GM21390 (cell line): ENCODE measurements around the gene PPM1N.

Source experiments
- ATAC-seq: cut with Tn5 transposase; IDR thresholded peaks from one replicate; pipeline ENCODE4 v1.9.1; 2021; ENCODE audit not compliant: unreplicated experiment

Gene PPM1N

GRCh38 chr19:45489216-45489855, 8.9 kb upstream of the PPM1N start:
- no peak for ATAC-seq

DNA sequence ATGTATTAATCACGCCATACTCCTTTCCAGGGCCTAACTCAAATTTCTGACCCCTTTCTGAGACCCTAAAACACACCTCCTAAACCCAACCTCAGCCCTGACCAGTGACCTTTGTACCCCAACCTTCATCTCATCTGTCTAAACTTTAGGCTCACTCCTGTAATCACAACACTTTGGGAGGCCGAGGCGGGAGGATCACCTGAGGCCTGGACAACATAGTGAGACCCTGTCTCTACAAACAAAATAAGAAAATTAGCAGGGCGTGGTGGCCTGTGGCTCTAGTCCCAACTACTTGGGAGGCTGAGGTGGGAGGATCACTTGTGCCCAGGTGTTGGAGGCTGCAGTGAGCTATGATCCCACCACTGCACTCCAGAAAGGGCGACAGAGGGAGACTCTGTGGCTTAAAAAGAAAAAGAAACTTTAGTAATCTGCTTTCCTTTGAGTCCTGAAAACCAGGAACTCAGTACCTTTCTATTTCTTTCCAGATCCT, 6.1 kb upstream of the PPM1N start:
- ATAC-seq: no peak

DNA sequence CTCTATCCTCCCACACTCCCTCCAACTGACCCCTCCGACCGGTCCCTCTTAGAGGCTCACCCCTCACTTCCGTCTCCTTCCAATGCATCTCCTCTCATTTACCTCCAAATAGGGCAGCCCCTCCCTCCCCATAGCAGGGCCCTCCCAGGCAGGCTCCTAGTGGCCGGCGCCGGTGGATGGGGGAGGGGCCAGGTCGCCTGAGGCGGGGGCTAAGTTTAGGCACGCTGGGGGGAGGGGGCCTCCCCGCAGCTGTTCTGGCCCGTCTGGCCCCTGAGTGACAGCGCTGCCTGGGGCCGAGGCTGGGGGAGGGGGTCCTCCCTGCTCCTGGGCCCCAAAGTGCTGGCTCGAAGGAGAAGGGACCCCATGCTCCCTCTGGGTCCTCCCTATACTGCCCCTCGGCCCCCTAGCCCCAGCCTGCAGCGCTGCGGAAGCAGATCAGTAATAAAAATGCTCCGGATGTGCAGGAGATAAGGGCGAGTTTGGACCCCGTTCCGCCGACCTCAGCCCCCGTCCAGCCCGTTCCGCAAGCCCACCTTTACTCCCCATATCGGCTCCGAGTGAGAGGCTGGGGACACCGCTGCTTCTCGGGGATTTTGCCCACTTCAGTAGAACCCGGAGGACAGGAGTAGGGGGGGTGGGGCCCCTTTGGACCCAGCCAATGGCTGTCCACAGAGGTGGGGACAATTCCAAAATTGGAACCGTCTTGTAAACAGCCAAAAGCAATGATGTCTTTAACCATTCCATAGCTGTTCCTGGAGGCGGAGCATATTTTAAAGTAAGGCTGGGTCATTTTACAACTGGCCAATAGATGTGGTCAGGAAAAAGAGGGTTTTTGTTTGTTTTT, 5.4 kb upstream of the PPM1N start:
- no peak for ATAC-seq

- no peak for ATAC-seq
These were observed 3.9 kb upstream of the PPM1N start for GRCh38 chr19:45494261-45494916.

DNA sequence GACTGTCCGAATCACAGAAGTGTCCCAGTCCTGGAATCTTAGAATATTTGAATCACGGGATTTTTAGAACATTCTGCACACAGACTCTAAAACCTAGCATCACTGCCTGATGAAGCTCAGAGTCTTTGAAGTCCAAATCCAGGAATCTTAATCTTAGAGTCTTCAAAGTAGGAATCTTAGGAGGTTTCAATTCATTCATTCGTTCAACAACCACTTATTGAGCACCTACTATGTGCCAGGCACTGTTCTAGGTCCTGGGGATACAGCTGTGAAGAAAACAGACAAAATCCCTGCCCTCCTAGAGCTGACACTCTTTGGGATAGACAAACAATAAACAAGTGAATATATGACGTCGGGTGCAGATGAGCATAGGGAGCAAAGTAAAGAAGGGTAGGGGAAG, 3.1 kb upstream of the PPM1N start:
- ATAC-seq: no peak

DNA sequence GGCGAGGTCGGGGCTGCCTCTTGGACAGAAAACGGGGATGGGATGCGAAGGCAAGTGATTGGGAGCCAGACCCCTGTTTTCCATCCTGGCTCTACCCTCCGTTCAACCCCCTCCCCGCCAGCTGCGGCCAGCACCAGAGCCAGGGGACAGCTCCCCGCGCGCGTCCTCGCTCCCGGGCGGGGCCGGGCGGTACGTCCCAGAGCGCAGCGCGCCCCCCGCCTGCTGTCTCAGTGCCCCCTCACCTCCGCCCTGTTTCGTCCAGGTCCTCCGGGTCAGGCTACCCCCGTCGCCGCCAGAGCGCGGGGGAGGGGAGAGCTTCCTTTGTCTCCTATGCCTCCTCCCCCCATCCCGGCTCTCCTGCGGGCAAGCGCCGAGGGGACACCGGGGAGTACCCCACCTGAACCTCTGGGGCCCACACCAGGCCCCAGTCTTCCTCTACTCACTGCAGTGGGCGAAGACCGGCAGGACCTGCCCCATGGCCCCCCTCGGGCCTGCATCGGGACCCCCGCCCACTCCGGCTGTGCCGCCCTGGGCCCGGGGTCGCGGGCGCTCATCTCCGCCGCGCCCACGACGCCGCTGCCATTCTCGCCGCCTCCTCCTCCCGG, 1.8 kb upstream of the PPM1N start:
- ATAC-seq: no peak

DNA sequence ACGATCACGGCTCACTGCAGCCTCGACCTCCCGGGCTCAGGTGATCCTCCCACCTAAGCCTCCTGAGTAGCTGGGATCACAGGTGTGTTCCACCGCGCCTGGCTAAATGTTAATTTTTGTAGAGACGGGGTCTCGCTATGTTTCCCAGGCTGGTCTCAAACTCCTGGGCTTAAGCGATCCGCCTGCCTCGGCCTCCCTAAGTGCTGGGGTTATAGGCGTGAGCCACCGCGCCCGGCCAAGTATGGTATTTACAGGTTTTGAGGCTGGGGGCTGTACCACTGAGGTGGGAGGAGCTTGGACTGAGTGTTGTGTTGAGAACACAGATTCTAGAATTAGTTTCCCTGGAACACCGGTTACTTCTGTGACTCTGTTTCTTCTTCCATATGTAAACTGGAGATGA, 452 bp upstream of the PPM1N start:
- ATAC-seq: no peak

GRCh38 chr19:45499196-45500180, 1.2 kb downstream of the PPM1N start:
- ATAC-seq: no peak

DNA sequence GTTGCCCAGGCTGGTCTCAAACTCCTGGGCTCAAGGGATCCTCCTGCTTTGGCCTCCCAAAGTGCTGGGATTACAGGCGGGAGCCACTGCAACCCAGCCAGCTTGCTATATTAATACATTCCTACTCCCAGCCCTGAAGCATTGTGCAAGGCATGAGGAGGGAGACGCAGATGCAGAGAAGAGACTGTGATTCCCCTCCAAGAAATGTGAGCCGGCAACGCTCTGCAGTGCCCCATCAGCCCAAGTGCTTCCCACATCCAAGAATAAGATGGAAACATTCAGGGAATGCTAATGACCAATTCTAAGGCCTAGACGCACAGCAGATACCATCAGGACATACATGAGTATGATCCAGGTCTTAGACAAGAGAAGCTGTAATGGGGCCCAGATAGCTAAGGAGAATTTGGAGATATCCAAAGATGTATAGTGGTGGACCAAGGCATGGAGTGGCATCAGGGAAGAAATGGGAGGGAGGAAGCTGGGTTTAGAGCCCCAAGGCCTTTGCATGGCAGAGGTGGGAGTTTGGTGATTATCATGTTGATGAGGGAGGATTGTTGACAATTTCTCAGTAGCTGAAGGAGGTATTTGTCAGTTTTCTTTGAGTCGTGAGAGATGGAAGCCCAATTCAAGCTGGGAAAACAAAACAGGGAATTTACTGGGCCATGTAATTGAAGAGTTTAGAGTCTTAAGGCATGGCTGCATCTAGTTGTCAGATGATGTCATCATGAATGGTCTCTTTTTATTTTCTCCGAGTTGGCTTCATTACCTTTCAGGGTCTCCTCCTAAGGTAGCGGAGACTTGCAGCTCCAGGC, 2.9 kb downstream of the PPM1N start:
- no peak for ATAC-seq

DNA sequence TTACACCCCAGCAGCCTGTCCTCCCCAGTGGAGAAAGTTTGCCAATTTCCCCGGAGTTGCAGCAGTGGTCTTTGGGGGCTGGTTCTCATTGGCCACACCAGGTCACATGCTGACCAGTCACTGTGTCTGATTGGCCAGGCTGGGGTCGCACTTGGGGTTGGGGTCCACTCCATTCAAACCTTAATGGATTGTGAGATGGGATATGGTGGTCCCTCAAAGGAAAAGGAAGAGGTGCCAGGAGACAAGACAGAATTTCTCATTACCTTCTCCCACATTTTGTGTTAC, 3.4 kb downstream of the PPM1N start:
- ATAC-seq: no peak

DNA sequence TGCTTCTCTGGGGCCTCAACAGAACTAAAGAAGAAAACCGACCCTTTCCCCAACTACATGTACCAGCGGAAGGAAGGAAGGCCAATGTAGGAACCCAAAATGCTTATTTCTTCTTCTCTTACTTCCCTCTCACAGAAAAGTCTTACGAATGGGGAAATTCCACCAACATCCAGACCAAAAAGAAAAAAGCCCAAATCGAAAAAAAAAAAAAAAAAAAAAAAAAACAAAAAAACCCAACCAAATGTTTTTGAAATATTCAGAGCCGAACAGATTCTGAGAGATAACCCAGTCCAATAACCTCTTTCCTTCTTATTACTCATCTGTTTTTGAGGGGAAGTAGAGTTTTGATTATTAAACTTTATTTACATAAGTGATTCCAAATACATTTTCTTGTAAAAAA, 3.9 kb downstream of the PPM1N start:
- no peak for ATAC-seq

- ATAC-seq: no peak
These were observed 5.7 kb downstream of the PPM1N start for GRCh38 chr19:45503909-45504308.

DNA sequence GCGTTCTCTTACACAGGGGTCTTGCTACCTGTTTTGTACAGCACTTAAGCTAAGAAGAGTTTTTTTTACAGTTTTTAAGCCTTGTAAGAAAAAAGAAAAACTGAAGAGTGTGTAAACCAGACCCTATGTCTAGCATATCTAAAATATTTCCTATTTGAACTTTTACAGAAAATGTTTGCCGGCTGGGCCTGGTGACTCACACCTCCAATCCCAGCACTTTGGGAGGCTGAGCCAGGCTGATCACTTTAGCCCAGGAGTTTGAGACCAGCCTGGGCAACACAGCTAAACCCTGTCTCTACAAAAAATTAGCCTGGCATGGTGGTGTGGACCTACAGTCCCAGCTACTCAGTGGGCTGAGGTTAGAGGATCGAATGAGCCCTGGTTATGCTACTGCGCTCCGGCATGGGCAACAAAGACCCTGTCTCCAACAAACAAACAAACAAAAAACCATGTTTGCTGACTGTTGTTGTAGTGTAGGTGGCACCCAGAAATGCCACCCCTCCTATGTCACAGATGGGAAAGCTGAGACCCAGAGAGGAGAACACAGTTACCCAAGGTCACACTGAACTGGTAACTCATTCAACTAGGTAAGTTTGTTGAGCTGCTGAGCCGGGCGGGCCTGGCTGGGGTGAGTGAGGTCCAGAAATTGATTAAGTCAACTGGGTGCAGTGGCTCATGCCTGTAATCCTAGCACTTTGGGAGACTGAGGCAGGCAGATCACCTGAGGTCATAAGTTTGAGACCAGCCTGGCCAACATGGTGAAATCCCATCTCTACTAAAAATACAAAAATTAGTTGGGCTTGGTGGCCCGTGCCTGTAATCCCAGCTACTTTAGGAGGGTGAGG, 7.1 kb downstream of the PPM1N start:
- no peak for ATAC-seq

DNA sequence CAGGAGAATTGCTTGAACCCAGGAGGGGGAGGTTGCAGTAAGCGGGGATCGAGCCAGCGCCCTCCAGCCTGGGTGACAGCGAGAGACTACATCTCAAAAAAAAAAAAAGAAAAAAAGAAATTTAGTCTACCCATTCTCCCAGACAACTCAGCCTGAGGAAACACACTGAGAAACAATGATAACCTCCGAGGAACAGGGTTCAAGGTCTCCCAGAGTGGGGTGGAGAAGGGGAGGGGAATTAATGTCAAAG, 7.7 kb downstream of the PPM1N start:
- no peak for ATAC-seq

GRCh38 chr19:45506246-45506988, 8.2 kb downstream of the PPM1N start:
- peak; percentile 53 for ATAC-seq

DNA sequence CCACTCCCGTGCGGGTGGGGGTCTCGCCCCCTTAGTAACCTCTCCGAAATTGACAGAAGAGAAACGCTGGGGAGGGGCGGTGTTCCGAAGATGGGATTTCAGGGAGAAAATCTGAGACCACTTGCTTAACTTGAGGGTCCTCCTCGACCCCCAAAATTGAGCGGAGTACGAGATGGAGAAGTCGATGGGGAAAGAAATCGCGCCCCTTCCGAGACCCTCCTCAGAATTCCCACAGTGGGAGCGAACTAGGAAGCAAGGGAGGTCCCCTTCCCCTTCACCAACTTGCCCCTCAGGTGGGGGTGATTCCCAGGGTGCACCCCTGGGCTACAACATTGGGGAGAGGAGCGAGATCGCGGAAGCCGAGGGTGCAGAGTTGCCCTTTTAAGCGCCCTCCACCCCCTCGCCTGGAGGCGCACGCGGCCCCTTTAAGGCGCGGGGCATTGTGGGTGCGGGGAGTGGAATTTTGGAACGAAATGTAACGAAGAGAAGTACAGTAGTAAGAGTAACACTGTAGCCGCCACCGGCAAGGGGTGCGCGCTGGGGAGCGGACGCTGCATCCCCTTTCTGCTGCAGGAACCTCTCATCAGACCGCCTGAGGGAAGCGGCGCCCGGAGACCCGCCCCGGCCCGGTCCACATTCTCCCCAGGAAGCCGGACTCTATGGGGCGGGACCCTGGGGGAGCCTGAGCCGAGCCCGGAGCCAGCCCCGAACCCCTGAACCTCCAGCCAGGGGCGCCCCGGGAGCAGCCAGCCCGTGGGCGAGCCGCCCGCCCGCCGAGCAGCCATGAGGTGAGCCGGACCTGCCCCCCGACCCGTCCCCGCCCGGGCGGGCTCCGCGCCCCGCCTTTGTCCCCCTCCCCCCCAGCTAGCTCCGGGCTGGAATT, 9.0 kb downstream of the PPM1N start, which contains the start of gene VASP:
Gene VASP, plus strand, starts transcription at position 491 of the 883 bp plus-strand sequence. Its CDS starts 293 bp downstream, at position 784.
- ATAC-seq: peak; percentile 43

DNA sequence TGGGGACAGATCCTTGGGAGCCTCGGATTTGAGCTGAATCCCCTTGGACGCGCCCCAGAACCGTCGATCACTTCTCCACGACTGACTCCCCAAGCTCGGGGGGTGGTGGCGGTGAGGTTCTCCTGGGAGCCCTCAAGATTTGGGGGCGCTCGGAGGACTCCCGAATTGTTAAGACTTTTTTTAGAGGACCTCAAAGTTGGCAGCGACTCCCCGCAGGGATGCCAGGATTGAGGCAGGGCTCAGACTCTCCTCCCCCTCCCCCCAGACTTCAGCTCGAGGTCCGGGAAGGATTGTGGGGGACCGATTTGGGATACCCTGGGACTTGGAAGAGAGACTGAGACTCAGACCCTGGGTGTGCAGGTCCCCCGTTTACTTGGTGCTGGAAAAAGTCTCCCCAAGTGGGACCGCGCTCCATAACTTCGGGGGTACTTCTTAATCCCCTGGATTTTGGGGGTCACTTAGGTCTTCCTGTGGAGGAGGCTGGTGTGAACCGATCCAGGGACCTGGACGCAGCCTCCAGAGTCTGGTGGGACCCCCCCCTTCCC, 9.7 kb downstream of the PPM1N start:
- no peak for ATAC-seq
